Fibroblast of lung (primary cell): ENCODE results near the gene NEMP2. TPM values are rescaled to one million over a fixed set of nuclear protein-coding genes. Genes with fewer than 3 reads are reported as not detected.

Experiments
- DNase-seq, 2 donors: peaks; one replicate each; pipeline versions ENCODE4 v3.0.0 to v3.0.0-alpha.2; 2010; ENCODE audit warnings: low read depth in 2 of 2
- H2AFZ ChIP-seq: 2 replicates; pipeline ENCODE4 v1.5.1; 2012; ENCODE audit warnings: low read length, control low read depth, inconsistent platforms
- H3K27ac ChIP-seq: 2 replicates; pipeline ENCODE4 v1.5.1; 2011; ENCODE audit warnings: low read length, control low read depth; ENCODE audit not compliant: insufficient read depth
- H3K27me3 ChIP-seq: 2 replicates; pipeline ENCODE4 v1.5.1; 2011; ENCODE audit warnings: mild to moderate bottlenecking, low read length; ENCODE audit not compliant: control insufficient read depth, insufficient read depth
- H3K36me3 ChIP-seq: 2 replicates; pipeline ENCODE4 v1.5.1; 2011; ENCODE audit warnings: low read length; ENCODE audit not compliant: control insufficient read depth, insufficient read depth
- H3K4me1 ChIP-seq: 2 replicates; pipeline ENCODE4 v1.5.1; 2011; ENCODE audit warnings: low read length; ENCODE audit not compliant: control insufficient read depth, insufficient read depth; ENCODE audit errors: extremely low read depth
- H3K4me2 ChIP-seq: 2 replicates; pipeline ENCODE4 v1.5.1; 2011; ENCODE audit warnings: low read length, control low read depth; ENCODE audit not compliant: insufficient read depth; ENCODE audit errors: extremely low read depth
- H3K4me3 ChIP-seq, 4 experiments: fragments of 200-600 bp in 1 of 4; sonication (generic) in 1 of 4; replicated peaks in 1 of 4; 2 replicates each; pipeline ENCODE4 v1.5.1; 2011 to 2016; ENCODE audit warnings: low read length in 4 of 4, low read depth in 3 of 4, mild to moderate bottlenecking in 3 of 4, control low read depth in 2 of 4, inconsistent platforms in 1 of 4, mixed read lengths in 1 of 4; ENCODE audit not compliant: insufficient read depth in 1 of 4; ENCODE audit errors: control extremely low read depth in 1 of 4
- H3K79me2 ChIP-seq: 2 replicates; pipeline ENCODE4 v1.5.1; 2012; ENCODE audit warnings: mild to moderate bottlenecking, low read length, inconsistent platforms; ENCODE audit not compliant: control insufficient read depth, insufficient read depth
- H3K9ac ChIP-seq: 2 replicates; pipeline ENCODE4 v1.5.1; 2011; ENCODE audit warnings: mild to moderate bottlenecking, low read length, control low read depth; ENCODE audit not compliant: insufficient read depth
- H3K9me3 ChIP-seq: 2 replicates; pipeline ENCODE4 v1.5.1; 2012; ENCODE audit warnings: low read depth, low read length; ENCODE audit not compliant: control insufficient read depth, insufficient read depth
- H4K20me1 ChIP-seq: 2 replicates; pipeline ENCODE4 v1.5.1; 2011; ENCODE audit warnings: low read length; ENCODE audit not compliant: control insufficient read depth, insufficient read depth; ENCODE audit errors: extremely low read depth
- CTCF ChIP-seq, 2 donors: IDR thresholded peaks in 1 of 2; conservative IDR thresholded peaks in 1 of 2; 1 replicate in 1 of 2; 2 replicates in 1 of 2; pipeline ENCODE4 v1.5.1; 2011 to 2012; ENCODE audit warnings: low read length in 2 of 2, control low read depth in 1 of 2, inconsistent platforms in 1 of 2, low read depth in 1 of 2, mild to moderate bottlenecking in 1 of 2
- EZH2 ChIP-seq: IDR thresholded peaks from 2 replicates; pipeline ENCODE4 v1.5.1; 2012; ENCODE audit warnings: low read length, control low read depth, mild to moderate bottlenecking; ENCODE audit errors: missing control alignments
- polyA plus RNA-seq, 2 donors: library from polyadenylated mRNA; depleted of rRNA in 1 of 2; stranded (reverse) in 1 of 2; unstranded in 1 of 2; fragments of >200 nt; gene quantifications; 2 replicates each; pipeline ENCODE4 v1.2.1, GENCODE V29; 2011 to 2012; ENCODE audit warnings: missing spikeins in 1 of 2
- total RNA-seq: library from RNA; depleted of rRNA; stranded (reverse); fragments of >200 nt; gene quantifications from 2 replicates; pipeline ENCODE4 v1.2.1, GENCODE V29; 2014

The NEMP2 gene
- total and polyA plus RNA-seq, 2 donors (not counting 1 experiment from before 2014, with no cell fraction given): 5.5 to 6.3 TPM

GRCh38 chr2:190504912-190505311 lies 29.6 kb downstream of the NEMP2 start:
- Histone ChIP-seq H3K36me3 (no peaks in the 10 kb centered on the region), H4K20me1 (no peaks in the 10 kb centered on the region), H3K4me1 (peaks cover 3% of the 10 kb centered on the region), H3K4me2 (no peak overlapping the region), H3K27ac (no peak overlapping the region), H3K79me2 (no peaks in the 10 kb centered on the region), H3K27me3 (no peaks in the 10 kb centered on the region), H3K4me3 (no peak overlapping the region), H3K9me3 (no peaks in the 10 kb centered on the region), H3K9ac (no peak overlapping the region), H2AFZ (no peak overlapping the region)
- DNase-seq: no peak
- no peak for TF ChIP-seq CTCF (conservative IDR thresholded peaks at IDR 0.05 in 1 of 2, IDR thresholded peaks at IDR 0.05 in 1 of 2; ENCODE audit: low read depth in 1 of 2, low read length in 2 of 2)
- no peak for TF ChIP-seq EZH2

GRCh38 chr2:190503088-190503487 lies 31.4 kb downstream of the NEMP2 start:
- H3K9me3 ChIP-seq: no peaks in the 10 kb centered on the region
- no peak overlapping the region for H3K9ac ChIP-seq
- no peaks in the 10 kb centered on the region for H4K20me1 ChIP-seq
- no peaks in the 10 kb centered on the region for H3K79me2 ChIP-seq
- peaks cover 3% of the 10 kb centered on the region for H3K4me1 ChIP-seq
- TF ChIP-seq EZH2: no peak
- TF ChIP-seq CTCF (conservative IDR thresholded peaks at IDR 0.05 in 1 of 2, IDR thresholded peaks at IDR 0.05 in 1 of 2; ENCODE audit: low read depth in 1 of 2, low read length in 2 of 2): no peak
- H2AFZ ChIP-seq: no peak overlapping the region
- H3K4me3 ChIP-seq: no peak overlapping the region
- no peaks in the 10 kb centered on the region for H3K27me3 ChIP-seq
- no peak overlapping the region for H3K27ac ChIP-seq
- H3K36me3 ChIP-seq: no peaks in the 10 kb centered on the region
- H3K4me2 ChIP-seq: no peak overlapping the region
- no peak for DNase-seq

GRCh38 chr2:190501702-190502407 lies 32.7 kb downstream of the NEMP2 start:
- TF ChIP-seq CTCF (conservative IDR thresholded peaks at IDR 0.05 in 1 of 2, IDR thresholded peaks at IDR 0.05 in 1 of 2; ENCODE audit: low read depth in 1 of 2, low read length in 2 of 2) (no peak), EZH2 (no peak)
- Histone ChIP-seq H3K9ac (no peak overlapping the region), H3K4me2 (no peak overlapping the region), H3K36me3 (no peaks in the 10 kb centered on the region), H2AFZ (no peak overlapping the region), H3K27me3 (no peaks in the 10 kb centered on the region), H3K4me1 (peaks cover 3% of the 10 kb centered on the region), H3K79me2 (no peaks in the 10 kb centered on the region), H3K9me3 (no peaks in the 10 kb centered on the region), H3K4me3 (no peak overlapping the region), H3K27ac (no peak overlapping the region), H4K20me1 (no peaks in the 10 kb centered on the region)
- peak in 1 of 2 donors; percentile 7 for DNase-seq
